GM18499 (cell line): Measurements from ENCODE around the gene HOXA3.

ENCODE experiments used
- ATAC-seq: cut with Tn5 transposase; IDR thresholded peaks from one replicate; pipeline ENCODE4 v1.9.1; 2021; ENCODE audit warnings: moderate number of reproducible peaks; ENCODE audit not compliant: insufficient read depth, unreplicated experiment

The HOXA3 gene

GRCh38 chr7:27133409-27134231 is 18.8 kb downstream of the HOXA3 start:
- ATAC-seq, result no peak

GRCh38 chr7:27132978-27133377 is 19.4 kb downstream of the HOXA3 start:
- no peak for ATAC-seq

DNA sequence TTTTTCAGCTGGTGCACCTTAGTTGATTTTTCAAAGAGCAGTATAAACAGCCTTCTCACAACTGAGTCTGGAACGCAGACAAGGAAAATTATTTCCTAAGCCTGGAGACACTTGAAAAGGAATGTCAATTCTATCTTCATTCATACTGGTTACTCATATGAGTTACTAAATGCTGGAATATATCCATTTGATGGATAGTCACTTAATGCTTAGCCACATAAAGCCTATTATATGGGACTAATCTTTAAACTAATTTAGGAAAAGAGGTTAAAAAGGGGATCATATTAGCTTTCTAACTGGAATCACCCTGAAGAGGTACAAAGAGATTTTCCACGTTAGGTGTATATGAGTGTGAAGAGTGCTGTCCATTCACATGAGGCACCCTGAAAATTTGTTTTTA is 20.2 kb downstream of the HOXA3 start:
- ATAC-seq, result no peak

GRCh38 chr7:27131390-27131819 is 21.0 kb downstream of the HOXA3 start:
- no peak for ATAC-seq

- ATAC-seq, result no peak
Measured at GRCh38 chr7:27130540-27131389, 21.6 kb downstream of the HOXA3 start, which contains the start of gene HOXA4. Gene HOXA4 (minus strand): TSS chr7:27130757. CDS start chr7:27130733, 24 bp downstream.

GRCh38 chr7:27129729-27130539 is 22.4 kb downstream of the HOXA3 start:
- no peak for ATAC-seq

DNA sequence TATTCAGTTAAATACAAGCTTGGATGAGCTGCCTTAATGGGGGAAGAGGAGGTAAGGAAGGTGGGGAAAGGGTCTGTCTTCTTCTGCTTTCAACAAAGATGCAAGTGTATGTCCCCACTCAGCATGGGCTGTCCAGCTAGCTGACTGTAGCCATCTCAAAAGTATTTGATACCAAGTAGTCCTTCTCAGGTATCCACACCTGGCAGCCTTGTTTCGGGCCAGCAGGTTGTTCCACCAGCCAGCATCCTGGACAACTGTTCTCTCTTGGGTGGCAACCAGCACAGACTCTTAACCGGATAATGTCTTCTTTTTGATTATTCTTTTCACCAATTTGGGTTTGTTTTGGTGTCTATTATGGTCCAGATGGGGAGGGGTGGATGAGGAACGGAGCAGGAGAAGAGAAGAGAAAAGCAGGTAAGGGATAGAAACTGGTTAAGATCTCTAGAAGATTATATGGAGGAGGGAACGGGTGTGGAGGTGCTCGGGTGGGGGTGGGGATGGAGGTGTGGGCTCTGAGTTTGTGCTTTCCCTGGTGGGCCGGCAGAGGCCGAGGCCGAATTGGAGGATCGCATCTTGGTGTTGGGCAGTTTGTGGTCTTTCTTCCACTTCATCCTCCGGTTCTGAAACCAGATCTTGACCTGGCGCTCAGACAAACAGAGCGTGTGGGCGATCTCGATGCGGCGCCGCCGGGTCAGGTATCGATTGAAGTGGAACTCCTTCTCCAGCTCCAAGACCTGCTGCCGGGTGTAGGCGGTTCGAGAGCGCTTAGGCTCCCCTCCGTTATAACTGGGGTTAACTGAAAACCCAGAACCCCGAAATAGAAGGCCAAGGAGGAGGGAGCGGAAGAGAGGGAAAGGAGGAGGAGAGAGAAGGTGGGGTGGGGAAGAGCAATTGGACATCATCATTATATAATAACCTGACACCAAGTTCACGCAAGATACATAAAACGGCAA is 23.3 kb downstream of the HOXA3 start:
- no peak for ATAC-seq

DNA sequence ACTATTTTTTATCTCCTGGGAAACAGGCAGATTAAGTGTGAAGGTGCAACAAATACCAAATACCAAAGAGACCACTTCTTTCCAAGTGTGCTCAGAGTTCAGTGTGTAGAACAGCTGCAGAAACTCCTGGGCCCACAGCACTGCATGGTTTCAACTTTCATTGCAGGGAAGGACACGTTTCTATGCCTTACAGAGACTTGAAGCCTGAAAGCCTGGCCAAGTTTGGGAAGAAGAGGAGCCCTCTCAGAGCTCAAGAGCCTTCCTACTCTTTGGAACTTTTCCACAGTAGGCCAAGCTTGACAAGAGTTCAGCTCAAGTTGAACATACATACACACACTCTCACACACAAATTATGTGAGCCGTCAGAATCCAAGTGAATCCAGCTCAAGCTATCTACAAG is 24.3 kb downstream of the HOXA3 start:
- no peak for ATAC-seq

GRCh38 chr7:27126596-27127327 is 25.6 kb downstream of the HOXA3 start:
- no peak for ATAC-seq

- ATAC-seq, result no peak
Measured at GRCh38 chr7:27125986-27126394, 26.4 kb downstream of the HOXA3 start.

DNA sequence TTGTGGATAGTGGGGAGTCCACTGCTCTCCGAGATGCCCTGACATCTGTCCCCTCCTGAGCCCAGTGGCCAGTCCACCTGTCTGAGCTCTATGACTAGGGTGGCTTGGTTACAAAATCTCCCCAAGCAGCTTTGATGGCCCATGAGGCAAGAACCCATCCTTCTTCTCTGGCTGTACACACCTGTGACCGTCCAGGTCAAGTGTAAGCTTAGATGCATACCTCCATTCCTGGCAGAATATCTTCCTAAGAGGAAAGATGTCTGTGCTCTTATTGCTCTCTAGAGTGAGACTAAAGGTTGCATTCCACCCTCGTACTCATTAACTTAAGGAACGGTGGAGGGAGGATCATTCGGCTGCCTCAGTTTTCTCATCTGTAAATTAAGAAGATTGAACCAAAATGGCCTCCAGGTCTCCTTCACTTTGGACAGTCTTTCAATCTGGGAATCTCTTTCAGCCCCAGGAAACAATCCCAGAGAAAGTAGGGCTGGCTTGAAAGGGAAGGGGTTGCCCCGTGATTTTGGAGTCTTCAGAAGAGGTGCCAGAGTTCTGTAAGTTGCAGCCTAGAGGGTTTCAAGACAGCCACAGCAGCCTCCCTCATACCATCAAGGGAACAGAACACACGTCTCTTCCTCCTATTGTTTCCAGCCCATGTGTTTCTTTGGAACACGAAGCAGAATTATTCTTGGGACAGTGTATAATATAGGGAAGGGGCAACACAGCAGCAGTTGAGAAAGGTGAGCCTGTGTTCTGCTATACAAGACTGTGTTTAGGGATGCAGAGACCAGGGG is 27.3 kb downstream of the HOXA3 start:
- ATAC-seq, result no peak

GRCh38 chr7:27124096-27124901 is 28.1 kb downstream of the HOXA3 start:
- ATAC-seq, result no peak

DNA sequence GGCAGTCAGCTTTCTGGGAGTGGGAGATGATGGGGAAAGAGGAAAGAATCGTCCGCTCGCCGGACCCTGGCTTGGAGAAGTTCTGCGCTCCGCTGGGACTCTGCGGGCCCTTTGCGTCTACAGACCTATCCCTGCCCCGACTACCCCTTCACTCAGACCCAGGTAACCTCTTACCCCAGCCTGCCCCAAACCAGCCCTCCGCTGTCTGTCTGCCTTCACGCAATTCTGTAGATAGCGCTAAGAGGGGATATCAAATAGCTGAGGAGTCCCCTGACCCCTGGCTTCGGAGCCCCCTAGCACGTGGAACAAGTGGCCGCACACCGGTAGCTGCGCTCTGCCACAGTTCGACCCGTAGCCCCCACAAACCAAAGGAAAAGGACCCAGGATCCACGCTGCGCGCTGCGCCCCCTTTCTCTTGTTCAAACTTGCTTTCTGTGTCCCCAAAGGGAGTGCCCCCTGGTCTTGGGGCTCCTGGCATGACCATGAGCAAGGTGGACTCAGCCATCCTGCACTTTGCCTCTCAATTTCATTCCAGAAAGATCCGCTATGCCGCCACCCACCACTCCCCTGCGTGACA is 28.8 kb downstream of the HOXA3 start:
- no peak for ATAC-seq

DNA sequence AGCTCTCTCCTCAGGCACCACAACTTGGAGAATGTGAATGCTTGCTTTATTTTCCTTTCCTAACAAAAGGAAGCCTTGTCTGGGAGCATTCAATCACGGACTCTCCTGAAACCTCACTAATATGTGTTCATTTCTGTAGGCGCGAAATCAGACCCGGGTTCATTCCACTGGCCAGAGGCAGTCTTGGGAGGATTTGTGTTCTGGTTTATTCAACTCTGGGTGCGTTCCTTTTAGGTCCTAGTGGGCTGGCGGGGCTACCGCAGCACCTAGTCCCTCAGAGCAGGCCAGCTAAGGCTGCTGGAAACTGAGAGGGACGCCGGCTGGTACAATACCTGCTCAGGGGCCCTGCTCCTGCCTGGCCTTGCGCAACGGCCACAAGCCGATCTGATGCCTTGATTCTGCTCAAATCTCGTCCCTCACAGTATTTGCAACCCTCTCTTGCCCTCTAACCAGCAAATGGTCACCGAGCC is 29.3 kb downstream of the HOXA3 start:
- ATAC-seq, result no peak

- no peak for ATAC-seq
Measured at GRCh38 chr7:27122077-27122910, 30.1 kb downstream of the HOXA3 start.

DNA sequence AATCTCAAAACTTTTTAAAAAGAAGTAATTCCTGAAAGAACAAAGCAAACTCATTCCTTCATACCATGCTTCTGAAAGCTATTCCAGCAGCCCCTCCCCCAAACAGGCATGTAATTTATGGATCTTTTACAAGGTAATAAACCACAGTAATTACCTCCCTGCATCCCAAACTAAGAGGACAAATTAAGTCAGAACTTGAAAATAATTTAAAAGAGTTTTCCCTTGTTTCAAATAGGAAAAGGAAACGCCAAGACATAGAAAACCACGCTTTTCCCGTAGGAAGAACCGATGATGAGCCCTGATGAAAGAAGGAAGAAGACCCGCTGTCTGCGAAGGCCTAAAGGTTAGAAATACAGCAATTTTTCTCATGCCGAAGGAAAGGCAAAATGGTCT is 30.7 kb downstream of the HOXA3 start:
- ATAC-seq, result no peak
